HCT116 (cell line): ENCODE measurements around the gene FBXL7. TPM values are rescaled to one million over a fixed set of nuclear protein-coding genes. Genes with fewer than 3 reads are reported as not detected.

Source experiments
- ATAC-seq: fragments of 200-7000 bp; cut with Tn5 transposase; 2 replicates; pipeline ENCODE4 v1.9.1; 2020; ENCODE audit warnings: mild to moderate bottlenecking, moderate library complexity
- BruUV-seq: library from RNA; stranded (reverse); fragments of 400-500 nt; replicated peaks from 2 replicates; lab custom pipeline; 2021; lab: Mats Ljungman, UMichigan
- CTCF ChIA-PET: fragments of 300-600 bp; sonication (Branson Sonifier 250); formaldehyde crosslinking; loops from one replicate; lab custom pipeline; 2021; ENCODE audit warnings: antibody characterized with exemption; lab: Charles Lee
- POLR2A ChIA-PET: fragments of 300-600, 350-600 bp; sonication (Branson Sonifier 250); formaldehyde crosslinking; loops from one replicate; lab custom pipeline; 2021; ENCODE audit warnings: antibody characterized with exemption; lab: Charles Lee
- RAD21 ChIA-PET, 2 experiments: fragments of 300-600 bp; sonication (Branson Sonifier 250); formaldehyde crosslinking; loops; one replicate each; lab custom pipeline; 2023; ENCODE audit warnings: low total read pairs in 2 of 2; ENCODE audit not compliant: uncharacterized antibody in 2 of 2, unreplicated experiment in 2 of 2, low non-redundant PET in 1 of 2; lab: Charles Lee
- DNase-seq: peaks from one replicate; pipeline ENCODE4 v3.0.0-alpha.2; 2010; ENCODE audit warnings: low read depth, low spot score
- H2AFZ ChIP-seq: fragments of 200-600 bp; shearing (Covaris generic), sonication (generic); 2 replicates; pipeline ENCODE4 v1.6.1; 2017; ENCODE audit warnings: low read depth, mixed run types, mixed read lengths, antibody characterized with exemption, low read length; ENCODE audit not compliant: poor library complexity, severe bottlenecking
- H3K27ac ChIP-seq: 2 replicates; pipeline ENCODE4 v1.5.1; 2012; ENCODE audit warnings: low read depth, low read length
- H3K27me3 ChIP-seq: fragments of 200-600 bp; sonication (generic); 2 replicates; pipeline ENCODE4 v1.6.1; 2016; ENCODE audit warnings: mixed run types, low read length, mixed read lengths; ENCODE audit not compliant: insufficient read depth
- H3K36me3 ChIP-seq, 2 experiments: fragments of 200-500 bp in 1 of 2; fragments of 200-600 bp in 1 of 2; sonication (Bioruptor generic) in 1 of 2; sonication (generic) in 1 of 2; 2 replicates each; pipeline versions ENCODE4 v1.5.1 to v1.6.1; 2014 to 2016; ENCODE audit warnings: low read length in 2 of 2, inconsistent platforms in 1 of 2, mixed read lengths in 1 of 2, mixed run types in 1 of 2; ENCODE audit not compliant: insufficient read depth in 2 of 2, control insufficient read depth in 1 of 2
- H3K4me1 ChIP-seq, 2 experiments: fragments of 200-600 bp in 1 of 2; sonication (generic) in 1 of 2; 2 replicates each; pipeline versions ENCODE4 v1.5.1 to v1.6.1; 2012 to 2017; ENCODE audit warnings: low read length in 2 of 2, inconsistent platforms in 1 of 2, mild to moderate bottlenecking in 1 of 2, mixed read lengths in 1 of 2, mixed run types in 1 of 2, moderate library complexity in 1 of 2; ENCODE audit not compliant: insufficient read depth in 2 of 2, control insufficient read depth in 1 of 2
- H3K4me2 ChIP-seq: fragments of 200-600 bp; sonication (generic); 2 replicates; pipeline ENCODE4 v1.6.1; 2017; ENCODE audit warnings: mixed run types, low read length, mixed read lengths
- H3K4me3 ChIP-seq, 2 experiments: fragments of 200-600 bp in 1 of 2; sonication (generic) in 1 of 2; replicated peaks in 1 of 2; 2 replicates each; pipeline ENCODE4 v1.5.1; 2011 to 2016; ENCODE audit warnings: low read length in 2 of 2, control low read depth in 1 of 2, low read depth in 1 of 2, mild to moderate bottlenecking in 1 of 2, mixed read lengths in 1 of 2, mixed run types in 1 of 2
- H3K79me2 ChIP-seq: fragments of 200-600 bp; sonication (generic); 2 replicates; pipeline ENCODE4 v1.6.1; 2017; ENCODE audit warnings: mild to moderate bottlenecking, mixed run types, low read length, moderate library complexity, mixed read lengths; ENCODE audit not compliant: insufficient read depth
- H3K9ac ChIP-seq: fragments of 200-600 bp; sonication (generic); 2 replicates; pipeline ENCODE4 v1.6.1; 2016; ENCODE audit warnings: low read length, mixed read lengths
- H3K9me2 ChIP-seq: fragments of 200-600 bp; sonication (generic), shearing (Covaris generic); 2 replicates; pipeline ENCODE4 v1.6.1; 2017; ENCODE audit warnings: mixed run types, mild to moderate bottlenecking, moderate library complexity; ENCODE audit not compliant: insufficient read depth
- H3K9me3 ChIP-seq, 2 experiments: fragments of 200-500 bp in 1 of 2; fragments of 200-600 bp in 1 of 2; sonication (Bioruptor generic) in 1 of 2; sonication (generic) in 1 of 2; 2 replicates each; pipeline ENCODE4 v1.6.1; 2014 to 2017; ENCODE audit warnings: low read length in 2 of 2, mixed read lengths in 2 of 2, inconsistent platforms in 1 of 2, low read depth in 1 of 2, mild to moderate bottlenecking in 1 of 2, mixed run types in 1 of 2, moderate library complexity in 1 of 2; ENCODE audit not compliant: control insufficient read depth in 1 of 2, insufficient read depth in 1 of 2
- H4K20me1 ChIP-seq: fragments of 200-600 bp; sonication (generic), shearing (Covaris generic); 2 replicates; pipeline ENCODE4 v1.6.1; 2017; ENCODE audit warnings: mixed run types, mild to moderate bottlenecking, moderate library complexity; ENCODE audit not compliant: insufficient read depth
- ATF3 ChIP-seq: IDR thresholded peaks from 2 replicates; pipeline ENCODE4 v1.6.1; 2012
- CEBPB ChIP-seq: IDR thresholded peaks from 2 replicates; pipeline ENCODE4 v1.6.1; 2012; ENCODE audit warnings: low read depth
- CTCF ChIP-seq, 3 experiments: fragments of 200-600 bp in 1 of 3; sonication (generic) in 1 of 3; IDR thresholded peaks in 2 of 3; conservative IDR thresholded peaks in 1 of 3; 2 replicates each; pipeline ENCODE4 v1.5.1; 2012 to 2017; ENCODE audit warnings: low read depth in 2 of 3, low read length in 2 of 3, antibody characterized with exemption in 1 of 3, borderline replicate concordance in 1 of 3, control low read depth in 1 of 3, mild to moderate bottlenecking in 1 of 3, mixed read lengths in 1 of 3, mixed run types in 1 of 3, moderate library complexity in 1 of 3; ENCODE audit not compliant: insufficient read depth in 1 of 3
- ELF1 ChIP-seq: IDR thresholded peaks from 2 replicates; pipeline ENCODE4 v1.6.1; 2012; ENCODE audit warnings: low read depth, borderline replicate concordance
- EZH2phosphoT487 ChIP-seq: fragments of 200-600 bp; IDR thresholded peaks from 2 replicates; pipeline ENCODE4 v1.6.1; 2018; ENCODE audit warnings: antibody characterized with exemption, borderline replicate concordance
- JUND ChIP-seq: IDR thresholded peaks from 2 replicates; pipeline ENCODE4 v1.6.1; 2012
- MAX ChIP-seq: IDR thresholded peaks from 2 replicates; pipeline ENCODE4 v1.6.1; 2012
- SIN3A ChIP-seq: IDR thresholded peaks from 2 replicates; pipeline ENCODE4 v1.6.1; 2012; ENCODE audit warnings: low read depth
- SP1 ChIP-seq: IDR thresholded peaks from 2 replicates; pipeline ENCODE4 v1.6.1; 2012; ENCODE audit warnings: low read depth
- TCF7L2 ChIP-seq: IDR thresholded peaks from 2 replicates; pipeline ENCODE4 v1.7.0; 2011; ENCODE audit warnings: borderline replicate concordance, inconsistent platforms; ENCODE audit not compliant: insufficient read depth, insufficient read length; ENCODE audit errors: extremely low read depth
- ZBTB33 ChIP-seq: IDR thresholded peaks from 2 replicates; pipeline ENCODE4 v1.6.1; 2011; ENCODE audit warnings: mild to moderate bottlenecking, low read length, moderate library complexity; ENCODE audit not compliant: insufficient replicate concordance; ENCODE audit errors: extremely low read depth
- ZFX ChIP-seq: fragments of 450-650 bp; IDR thresholded peaks from 2 replicates; pipeline ENCODE4 v1.6.1; 2017
- ZNF274 ChIP-seq: fragments of 200-500 bp; sonication (Bioruptor generic); IDR thresholded peaks from 2 replicates; pipeline ENCODE4 v1.6.1; 2014; ENCODE audit warnings: mild to moderate bottlenecking, low read depth, low read length, inconsistent platforms
- intact Hi-C: fragments of 100-400 bp; cut with micrococcal nuclease; formaldehyde crosslinking; loops from 2 replicates; pipeline ENCODE4 v1.10.0; 2022
- total RNA-seq: library from RNA; stranded (reverse); gene quantifications from one replicate; pipeline ENCODE4 v1.2.1, GENCODE V29; 2021; ENCODE audit not compliant: unreplicated experiment

The FBXL7 gene
- total RNA-seq, 1 experiment from 2014 or later: 0.05 TPM

- no peaks in the 10 kb centered on the region for H3K79me2 ChIP-seq
- H2AFZ ChIP-seq: no peak overlapping the region
- RAD21 ChIA-PET: no interaction called here
- ATAC-seq (no peak), DNase-seq (no peak)
- no peaks in the 10 kb centered on the region for H4K20me1 ChIP-seq
- no peaks in the 10 kb centered on the region; a peak in 2 of 4 replicates for H3K9me3 ChIP-seq
- CTCF ChIA-PET: no interaction called here
- H3K9ac ChIP-seq: no peak overlapping the region
- intact Hi-C loops: no loop called here
- no peaks in the 10 kb centered on the region for H3K36me3 ChIP-seq
- no peaks in the 10 kb centered on the region for H3K9me2 ChIP-seq
- no peaks in the 10 kb centered on the region for H3K4me1 ChIP-seq
- TF ChIP-seq MAX: no peak
- no peak overlapping the region for H3K4me3 ChIP-seq
- H3K4me2 ChIP-seq: no peak overlapping the region
- no peak overlapping the region for H3K27ac ChIP-seq
- no peaks in the 10 kb centered on the region for H3K27me3 ChIP-seq
- BruUV-seq: no TSS peak
- POLR2A ChIA-PET: no interaction called here
Measured at GRCh38 chr5:15571618-15572017, 71.6 kb downstream of the FBXL7 start.

- no peak for ATAC-seq
- ChIA-PET RAD21 (no interaction called here), POLR2A (no interaction called here), CTCF (no interaction called here)
- H2AFZ ChIP-seq: no peak overlapping the region
- no peaks in the 10 kb centered on the region for H4K20me1 ChIP-seq
- no peaks in the 10 kb centered on the region for H3K27me3 ChIP-seq
- BruUV-seq: no TSS peak
- H3K9me2 ChIP-seq: no peaks in the 10 kb centered on the region
- no peak overlapping the region for H3K4me3 ChIP-seq
- no peaks in the 10 kb centered on the region for H3K4me1 ChIP-seq
- DNase-seq: no peak
- H3K9me3 ChIP-seq: peaks cover 4 to 7% of the 10 kb centered on the region in 2 experiments; a peak in 2 of 4 replicates
- H3K79me2 ChIP-seq: no peaks in the 10 kb centered on the region
- H3K36me3 ChIP-seq: no peaks in the 10 kb centered on the region
- intact Hi-C loops: no loop called here
- no peak overlapping the region for H3K9ac ChIP-seq
- no peak overlapping the region for H3K27ac ChIP-seq
- H3K4me2 ChIP-seq: no peak overlapping the region
- no peak for TF ChIP-seq CTCF (IDR thresholded peaks at IDR 0.05 in 2 of 3, conservative IDR thresholded peaks at IDR 0.05 in 1 of 3; ENCODE audit: borderline replicate concordance in 1 of 3, insufficient read depth in 1 of 3, low read depth in 2 of 3, low read length in 2 of 3)
- TF ChIP-seq EZH2phosphoT487: no peak
- no peak for TF ChIP-seq ZFX
- no peak for TF ChIP-seq ELF1
- no peak for TF ChIP-seq JUND
- TF ChIP-seq TCF7L2: no peak
- TF ChIP-seq ZNF274: no peak
- no peak for TF ChIP-seq MAX
- no peak for TF ChIP-seq SP1
- no peak for TF ChIP-seq ATF3
- TF ChIP-seq CEBPB: no peak
- no peak for TF ChIP-seq SIN3A
- TF ChIP-seq ZBTB33: no peak
Measured at GRCh38 chr5:15573590-15573989, 73.6 kb downstream of the FBXL7 start.
